WTC11 (cell line): ENCODE data around the gene CSNK1A1L.

ENCODE experiments used
- ATF3 ChIP-seq: sonication (generic); formaldehyde crosslinking; conservative IDR thresholded peaks from 2 replicates; pipeline ENCODE4 v1.8.1; 2022; ENCODE audit warnings: mild to moderate bottlenecking, missing genetic modification reagents
- JUN ChIP-seq: sonication (generic); formaldehyde crosslinking; IDR thresholded peaks from 2 replicates; pipeline ENCODE4 v1.8.0; 2023; ENCODE audit warnings: mild to moderate bottlenecking, missing genetic modification reagents
- MYBL2 ChIP-seq: sonication (generic); formaldehyde crosslinking; IDR thresholded peaks from 2 replicates; pipeline ENCODE4 v1.8.1; 2023; ENCODE audit warnings: mild to moderate bottlenecking, moderate library complexity, missing genetic modification reagents
- NR2C2 ChIP-seq: sonication (generic); formaldehyde crosslinking; IDR thresholded peaks from 2 replicates; pipeline ENCODE4 v1.8.0; 2022; ENCODE audit warnings: mild to moderate bottlenecking, missing genetic modification reagents
- SMAD3 ChIP-seq: sonication (generic); formaldehyde crosslinking; IDR thresholded peaks from 2 replicates; pipeline ENCODE4 v1.8.0; 2022; ENCODE audit warnings: missing genetic modification reagents, mild to moderate bottlenecking, borderline replicate concordance
- USF2 ChIP-seq: sonication (generic); formaldehyde crosslinking; IDR thresholded peaks from 2 replicates; pipeline ENCODE4 v1.8.1; 2023; ENCODE audit warnings: mild to moderate bottlenecking, missing genetic modification reagents, moderate library complexity
- TF ChIP-seq, protein P1 (sequence below): fragments of 200-600 bp; IDR thresholded peaks from 2 replicates; pipeline ENCODE4 v1.8.0; 2022; ENCODE audit warnings: antibody characterized with exemption
- TF ChIP-seq, protein P2 (sequence below): sonication (generic); formaldehyde crosslinking; IDR thresholded peaks from 2 replicates; pipeline ENCODE4 v1.8.1; 2023; ENCODE audit warnings: mild to moderate bottlenecking, missing genetic modification reagents, borderline replicate concordance
- TF ChIP-seq, protein P3 (sequence below): sonication (generic); formaldehyde crosslinking; IDR thresholded peaks from 2 replicates; pipeline ENCODE4 v1.8.1; 2022; ENCODE audit warnings: mild to moderate bottlenecking, missing genetic modification reagents, moderate library complexity, borderline replicate concordance
- TF ChIP-seq, protein P4 (sequence below): sonication (generic); formaldehyde crosslinking; IDR thresholded peaks from 2 replicates; pipeline ENCODE4 v1.8.0; 2022; ENCODE audit warnings: mild to moderate bottlenecking, missing genetic modification reagents
- TF ChIP-seq, protein P5 (sequence below): sonication (generic); formaldehyde crosslinking; IDR thresholded peaks from 2 replicates; pipeline ENCODE4 v1.8.1; 2023; ENCODE audit warnings: mild to moderate bottlenecking, missing genetic modification reagents, moderate library complexity
- TF ChIP-seq, protein P6 (sequence below): sonication (generic); formaldehyde crosslinking; IDR thresholded peaks from 2 replicates; pipeline ENCODE4 v1.8.1; 2022; ENCODE audit warnings: low read depth, mild to moderate bottlenecking, moderate library complexity, missing genetic modification reagents, borderline replicate concordance

GRCh38 chr13:37068962-37069361, 36.5 kb downstream of the CSNK1A1L start:
- TF ChIP-seq, protein P1, sequence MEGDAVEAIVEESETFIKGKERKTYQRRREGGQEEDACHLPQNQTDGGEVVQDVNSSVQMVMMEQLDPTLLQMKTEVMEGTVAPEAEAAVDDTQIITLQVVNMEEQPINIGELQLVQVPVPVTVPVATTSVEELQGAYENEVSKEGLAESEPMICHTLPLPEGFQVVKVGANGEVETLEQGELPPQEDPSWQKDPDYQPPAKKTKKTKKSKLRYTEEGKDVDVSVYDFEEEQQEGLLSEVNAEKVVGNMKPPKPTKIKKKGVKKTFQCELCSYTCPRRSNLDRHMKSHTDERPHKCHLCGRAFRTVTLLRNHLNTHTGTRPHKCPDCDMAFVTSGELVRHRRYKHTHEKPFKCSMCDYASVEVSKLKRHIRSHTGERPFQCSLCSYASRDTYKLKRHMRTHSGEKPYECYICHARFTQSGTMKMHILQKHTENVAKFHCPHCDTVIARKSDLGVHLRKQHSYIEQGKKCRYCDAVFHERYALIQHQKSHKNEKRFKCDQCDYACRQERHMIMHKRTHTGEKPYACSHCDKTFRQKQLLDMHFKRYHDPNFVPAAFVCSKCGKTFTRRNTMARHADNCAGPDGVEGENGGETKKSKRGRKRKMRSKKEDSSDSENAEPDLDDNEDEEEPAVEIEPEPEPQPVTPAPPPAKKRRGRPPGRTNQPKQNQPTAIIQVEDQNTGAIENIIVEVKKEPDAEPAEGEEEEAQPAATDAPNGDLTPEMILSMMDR, result no peak
- TF ChIP-seq MYBL2 (CRISPR knock-in tag), result no peak
- TF ChIP-seq ATF3 (CRISPR knock-in tag), result no peak
- no peak for TF ChIP-seq SMAD3 (CRISPR knock-in tag)
- TF ChIP-seq NR2C2 (CRISPR knock-in tag), result no peak
- TF ChIP-seq, protein P2, sequence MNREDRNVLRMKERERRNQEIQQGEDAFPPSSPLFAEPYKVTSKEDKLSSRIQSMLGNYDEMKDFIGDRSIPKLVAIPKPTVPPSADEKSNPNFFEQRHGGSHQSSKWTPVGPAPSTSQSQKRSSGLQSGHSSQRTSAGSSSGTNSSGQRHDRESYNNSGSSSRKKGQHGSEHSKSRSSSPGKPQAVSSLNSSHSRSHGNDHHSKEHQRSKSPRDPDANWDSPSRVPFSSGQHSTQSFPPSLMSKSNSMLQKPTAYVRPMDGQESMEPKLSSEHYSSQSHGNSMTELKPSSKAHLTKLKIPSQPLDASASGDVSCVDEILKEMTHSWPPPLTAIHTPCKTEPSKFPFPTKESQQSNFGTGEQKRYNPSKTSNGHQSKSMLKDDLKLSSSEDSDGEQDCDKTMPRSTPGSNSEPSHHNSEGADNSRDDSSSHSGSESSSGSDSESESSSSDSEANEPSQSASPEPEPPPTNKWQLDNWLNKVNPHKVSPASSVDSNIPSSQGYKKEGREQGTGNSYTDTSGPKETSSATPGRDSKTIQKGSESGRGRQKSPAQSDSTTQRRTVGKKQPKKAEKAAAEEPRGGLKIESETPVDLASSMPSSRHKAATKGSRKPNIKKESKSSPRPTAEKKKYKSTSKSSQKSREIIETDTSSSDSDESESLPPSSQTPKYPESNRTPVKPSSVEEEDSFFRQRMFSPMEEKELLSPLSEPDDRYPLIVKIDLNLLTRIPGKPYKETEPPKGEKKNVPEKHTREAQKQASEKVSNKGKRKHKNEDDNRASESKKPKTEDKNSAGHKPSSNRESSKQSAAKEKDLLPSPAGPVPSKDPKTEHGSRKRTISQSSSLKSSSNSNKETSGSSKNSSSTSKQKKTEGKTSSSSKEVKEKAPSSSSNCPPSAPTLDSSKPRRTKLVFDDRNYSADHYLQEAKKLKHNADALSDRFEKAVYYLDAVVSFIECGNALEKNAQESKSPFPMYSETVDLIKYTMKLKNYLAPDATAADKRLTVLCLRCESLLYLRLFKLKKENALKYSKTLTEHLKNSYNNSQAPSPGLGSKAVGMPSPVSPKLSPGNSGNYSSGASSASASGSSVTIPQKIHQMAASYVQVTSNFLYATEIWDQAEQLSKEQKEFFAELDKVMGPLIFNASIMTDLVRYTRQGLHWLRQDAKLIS, result no peak
- TF ChIP-seq, protein P3, sequence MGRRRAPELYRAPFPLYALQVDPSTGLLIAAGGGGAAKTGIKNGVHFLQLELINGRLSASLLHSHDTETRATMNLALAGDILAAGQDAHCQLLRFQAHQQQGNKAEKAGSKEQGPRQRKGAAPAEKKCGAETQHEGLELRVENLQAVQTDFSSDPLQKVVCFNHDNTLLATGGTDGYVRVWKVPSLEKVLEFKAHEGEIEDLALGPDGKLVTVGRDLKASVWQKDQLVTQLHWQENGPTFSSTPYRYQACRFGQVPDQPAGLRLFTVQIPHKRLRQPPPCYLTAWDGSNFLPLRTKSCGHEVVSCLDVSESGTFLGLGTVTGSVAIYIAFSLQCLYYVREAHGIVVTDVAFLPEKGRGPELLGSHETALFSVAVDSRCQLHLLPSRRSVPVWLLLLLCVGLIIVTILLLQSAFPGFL (CRISPR knock-in tag), result no peak
- no peak for TF ChIP-seq JUN (CRISPR knock-in tag)
- TF ChIP-seq USF2 (CRISPR knock-in tag), result no peak
- TF ChIP-seq, protein P4, sequence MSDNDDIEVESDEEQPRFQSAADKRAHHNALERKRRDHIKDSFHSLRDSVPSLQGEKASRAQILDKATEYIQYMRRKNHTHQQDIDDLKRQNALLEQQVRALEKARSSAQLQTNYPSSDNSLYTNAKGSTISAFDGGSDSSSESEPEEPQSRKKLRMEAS (CRISPR knock-in tag), result no peak
- TF ChIP-seq, protein P5, sequence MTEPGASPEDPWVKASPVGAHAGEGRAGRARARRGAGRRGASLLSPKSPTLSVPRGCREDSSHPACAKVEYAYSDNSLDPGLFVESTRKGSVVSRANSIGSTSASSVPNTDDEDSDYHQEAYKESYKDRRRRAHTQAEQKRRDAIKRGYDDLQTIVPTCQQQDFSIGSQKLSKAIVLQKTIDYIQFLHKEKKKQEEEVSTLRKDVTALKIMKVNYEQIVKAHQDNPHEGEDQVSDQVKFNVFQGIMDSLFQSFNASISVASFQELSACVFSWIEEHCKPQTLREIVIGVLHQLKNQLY (CRISPR knock-in tag), result no peak
- TF ChIP-seq, protein P6, sequence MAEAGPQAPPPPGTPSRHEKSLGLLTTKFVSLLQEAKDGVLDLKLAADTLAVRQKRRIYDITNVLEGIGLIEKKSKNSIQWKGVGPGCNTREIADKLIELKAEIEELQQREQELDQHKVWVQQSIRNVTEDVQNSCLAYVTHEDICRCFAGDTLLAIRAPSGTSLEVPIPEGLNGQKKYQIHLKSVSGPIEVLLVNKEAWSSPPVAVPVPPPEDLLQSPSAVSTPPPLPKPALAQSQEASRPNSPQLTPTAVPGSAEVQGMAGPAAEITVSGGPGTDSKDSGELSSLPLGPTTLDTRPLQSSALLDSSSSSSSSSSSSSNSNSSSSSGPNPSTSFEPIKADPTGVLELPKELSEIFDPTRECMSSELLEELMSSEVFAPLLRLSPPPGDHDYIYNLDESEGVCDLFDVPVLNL (CRISPR knock-in tag), result no peak
